GM13977 (cell line): ENCODE results near the gene GNAQ.

ENCODE experiments used
- DNase-seq: peaks from one replicate; pipeline ENCODE4 v3.0.0; 2012; ENCODE audit warnings: low spot score
- in situ Hi-C: fragments of 300-500 bp; cut with MboI; formaldehyde crosslinking; loops from one replicate; pipeline ENCODE4 v1.12.0; 2022; ENCODE audit warnings: low sequenced_read_pairs, low pct_unique_long_range_greater_than_20kb, mixed read lengths, inconsistent platforms; ENCODE audit not compliant: unreplicated experiment
- TF ChIP-seq, protein P1 (sequence below): IDR thresholded peaks from 2 replicates; pipeline ENCODE4 v1.5.1; 2012; ENCODE audit warnings: mild to moderate bottlenecking, control low read depth; ENCODE audit not compliant: insufficient read depth; ENCODE audit errors: extremely low read depth, missing control alignments

Gene GNAQ

DNA sequence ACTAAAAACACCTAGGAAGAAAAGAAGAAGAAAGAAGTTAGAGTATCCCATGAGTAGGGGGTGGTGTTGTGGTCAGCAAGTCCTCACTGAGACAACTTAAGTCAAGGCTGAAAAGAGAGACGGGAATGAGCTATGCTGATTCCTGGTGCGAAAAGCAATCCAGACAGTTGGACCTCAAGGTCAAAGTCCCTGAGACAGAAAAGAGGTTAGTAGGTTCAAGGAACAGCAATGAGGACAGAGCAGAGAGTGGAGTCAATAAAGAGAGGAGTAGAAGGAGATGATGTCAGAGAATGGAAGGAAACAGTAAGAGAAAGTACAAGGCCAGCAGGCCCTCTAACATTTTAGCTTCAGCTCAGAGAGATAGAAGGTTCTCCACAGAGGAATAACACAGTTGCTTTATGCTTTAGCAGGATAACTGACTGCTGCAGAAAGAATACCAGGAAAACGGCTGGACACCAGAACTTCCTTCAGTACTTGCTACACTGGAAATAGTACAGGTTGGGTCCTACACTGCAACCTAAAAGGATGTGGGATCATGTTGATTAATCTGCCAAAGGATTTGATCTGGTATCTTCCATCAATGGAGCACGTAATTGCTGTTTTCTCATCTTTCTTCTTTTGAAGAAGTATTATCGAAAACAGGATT lies 43.6 kb downstream of the GNAQ start:
- no peak for DNase-seq
- TF ChIP-seq, protein P1, sequence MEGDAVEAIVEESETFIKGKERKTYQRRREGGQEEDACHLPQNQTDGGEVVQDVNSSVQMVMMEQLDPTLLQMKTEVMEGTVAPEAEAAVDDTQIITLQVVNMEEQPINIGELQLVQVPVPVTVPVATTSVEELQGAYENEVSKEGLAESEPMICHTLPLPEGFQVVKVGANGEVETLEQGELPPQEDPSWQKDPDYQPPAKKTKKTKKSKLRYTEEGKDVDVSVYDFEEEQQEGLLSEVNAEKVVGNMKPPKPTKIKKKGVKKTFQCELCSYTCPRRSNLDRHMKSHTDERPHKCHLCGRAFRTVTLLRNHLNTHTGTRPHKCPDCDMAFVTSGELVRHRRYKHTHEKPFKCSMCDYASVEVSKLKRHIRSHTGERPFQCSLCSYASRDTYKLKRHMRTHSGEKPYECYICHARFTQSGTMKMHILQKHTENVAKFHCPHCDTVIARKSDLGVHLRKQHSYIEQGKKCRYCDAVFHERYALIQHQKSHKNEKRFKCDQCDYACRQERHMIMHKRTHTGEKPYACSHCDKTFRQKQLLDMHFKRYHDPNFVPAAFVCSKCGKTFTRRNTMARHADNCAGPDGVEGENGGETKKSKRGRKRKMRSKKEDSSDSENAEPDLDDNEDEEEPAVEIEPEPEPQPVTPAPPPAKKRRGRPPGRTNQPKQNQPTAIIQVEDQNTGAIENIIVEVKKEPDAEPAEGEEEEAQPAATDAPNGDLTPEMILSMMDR = no peak
- in situ Hi-C loops = no loop called here

DNA sequence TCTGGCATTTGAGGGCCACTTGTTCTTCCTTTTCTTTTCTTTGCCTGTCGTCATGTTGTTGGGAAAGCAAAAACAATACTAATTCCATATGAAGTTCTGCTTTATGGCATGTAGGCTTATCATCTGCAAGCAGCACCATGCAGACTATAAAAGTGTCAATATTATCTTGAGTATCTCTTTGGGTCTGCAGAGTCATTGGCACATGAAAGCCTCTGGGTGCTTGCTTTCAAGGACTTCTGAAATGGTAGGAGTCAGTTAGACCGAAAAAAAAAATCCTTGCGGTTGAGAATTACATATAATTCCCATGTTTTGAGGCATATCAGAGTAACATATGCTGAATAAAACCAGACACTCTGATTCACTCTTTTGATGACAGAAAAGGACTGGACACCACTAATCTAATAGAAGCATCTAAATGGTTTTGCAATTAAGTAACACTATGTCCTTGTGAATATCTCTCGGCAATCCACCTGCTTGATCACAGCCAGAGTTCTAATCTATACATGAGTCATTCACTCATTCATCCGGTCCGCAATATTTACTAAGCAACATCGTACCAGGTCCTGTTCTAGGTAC lies 44.4 kb downstream of the GNAQ start:
- TF ChIP-seq, protein P1 = no peak
- in situ Hi-C loops = no loop called here
- DNase-seq = no peak

DNA sequence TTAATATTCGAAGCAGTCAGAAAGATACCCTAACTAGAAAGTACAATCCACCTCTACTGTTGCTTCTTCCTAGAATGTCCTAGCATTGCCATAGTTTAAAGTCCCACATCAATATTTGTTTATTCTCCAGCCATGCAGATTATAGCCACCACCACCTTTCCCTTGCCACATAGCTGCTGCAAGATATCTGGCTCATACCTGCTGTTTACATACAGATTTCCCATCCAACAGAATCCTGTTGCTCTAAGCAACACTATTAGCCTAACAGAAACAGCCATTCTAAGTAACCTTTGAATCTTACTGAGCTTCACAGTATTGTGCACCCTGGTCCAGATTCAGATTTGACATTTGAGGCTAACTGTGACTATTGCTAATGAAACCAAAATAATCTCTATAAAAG lies 45.6 kb downstream of the GNAQ start:
- in situ Hi-C loops = no loop called here
- no peak for DNase-seq
- TF ChIP-seq, protein P1 = no peak

DNA sequence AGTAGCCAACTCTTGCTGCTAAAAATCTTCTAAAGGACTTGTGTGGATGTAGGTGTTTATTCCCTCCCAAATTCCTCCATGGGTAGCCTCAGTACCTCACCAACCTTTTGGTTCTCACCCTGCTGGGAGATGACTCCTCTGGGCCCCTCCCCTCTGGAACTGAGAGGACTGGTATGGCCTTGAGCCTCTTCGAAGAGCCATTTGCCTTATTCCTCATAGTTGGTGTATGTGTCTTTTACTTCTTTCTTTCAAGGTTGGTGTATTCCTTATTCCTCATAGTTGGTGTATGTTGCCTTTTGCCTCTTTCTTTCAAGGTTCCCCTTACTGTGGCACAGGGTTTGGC lies 48.3 kb downstream of the GNAQ start:
- in situ Hi-C loops = no loop called here
- TF ChIP-seq, protein P1 = no peak
- no peak for DNase-seq

DNA sequence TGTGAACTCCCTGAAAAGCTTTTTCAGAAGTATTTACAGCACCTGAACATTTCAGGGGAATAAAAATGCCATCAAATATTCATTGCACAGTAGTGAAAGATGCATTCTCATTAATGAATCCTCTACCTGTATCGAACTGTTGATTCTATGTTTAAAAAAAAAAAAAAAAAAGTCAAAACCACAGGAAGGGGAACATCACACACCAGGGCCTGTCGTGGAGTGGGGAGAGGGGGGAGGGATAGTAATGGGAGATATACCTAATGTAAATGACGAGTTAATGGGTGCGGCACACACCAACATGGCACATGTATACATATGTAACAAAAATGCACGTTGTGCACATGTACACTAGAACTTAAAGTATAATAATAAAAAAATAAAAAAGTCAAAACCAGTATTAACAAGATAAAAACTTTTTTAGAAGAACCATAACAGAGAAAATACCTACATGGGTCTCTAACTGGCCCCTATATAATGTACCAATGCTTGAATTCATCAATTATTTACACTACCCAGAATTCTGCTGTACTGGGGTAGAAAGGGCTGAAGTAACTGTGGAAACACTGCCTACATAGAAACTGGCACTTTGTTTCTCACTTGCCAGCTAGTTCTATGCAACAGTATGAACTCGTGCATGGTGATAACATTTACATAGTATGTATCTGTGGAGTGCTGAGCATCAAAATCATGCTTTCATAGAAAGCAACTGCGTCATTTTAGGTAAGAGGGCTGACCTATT lies 48.9 kb downstream of the GNAQ start:
- DNase-seq = no peak
- TF ChIP-seq, protein P1 = no peak
- in situ Hi-C loops = no loop called here

DNA sequence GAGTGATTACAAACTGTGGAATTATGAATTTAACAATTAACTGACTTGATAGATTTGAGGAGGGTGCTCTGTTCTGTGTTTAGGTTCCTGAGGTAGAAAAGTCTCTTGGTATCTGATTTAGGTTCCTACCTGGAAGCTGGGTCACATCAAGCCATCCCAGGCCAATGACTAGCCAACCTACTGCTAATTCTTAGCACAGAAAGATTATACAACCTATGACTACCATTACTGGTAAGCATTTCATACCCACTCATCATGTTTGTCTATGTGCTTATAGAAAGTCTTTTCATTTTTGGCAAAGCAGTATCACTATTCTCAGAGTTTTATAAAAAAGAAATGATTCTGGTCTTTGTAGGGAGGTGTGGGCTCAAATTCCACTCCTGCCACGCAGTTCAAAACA lies 49.7 kb downstream of the GNAQ start:
- DNase-seq = no peak
- in situ Hi-C loops = no loop called here
- TF ChIP-seq, protein P1 = no peak
